Prostate gland (tissue), 2 donors: ENCODE measurements around the gene HOXB6.

Experiments used
- CTCF ChIP-seq, 4 experiments: fragments of 200-600 bp in 2 of 4; fragments of 450-650 bp in 2 of 4; sonication (generic) in 2 of 4; IDR thresholded peaks; 1 replicate in 3 of 4; 2 replicates in 1 of 4; pipeline ENCODE4 v1.5.1; 2016 to 2019; ENCODE audit warnings: antibody characterized with exemption in 4 of 4, mild to moderate bottlenecking in 2 of 4, moderate library complexity in 2 of 4
- POLR2AphosphoS5 ChIP-seq: sonication (generic); formaldehyde crosslinking; IDR thresholded peaks from one replicate; pipeline ENCODE4 v1.6.1; 2017; ENCODE audit warnings: antibody characterized with exemption

GRCh38 chr17:48547808-48548522 lies 56.8 kb downstream of the HOXB6 start:
- no peak for TF ChIP-seq POLR2AphosphoS5
- no peak for TF ChIP-seq CTCF (IDR thresholded peaks at IDR 0.05)
